ENCODE data around the gene R3HDM2.

Gene R3HDM2

GRCh38 chr12:57266681-57267080, 164.2 kb downstream of the R3HDM2 start:
- Histone ChIP-seq H3K36me3 (peaks cover 34 to 69% (median 57%) of the 10 kb centered on the region in 3 donors), H3K4me1 (peaks cover 0 to 4% (median 0%) of the 10 kb centered on the region in 4 donors), H3K27me3 (no peaks in the 10 kb centered on the region), H3K27ac (no peak overlapping the region), H3K9me3 (no peaks in the 10 kb centered on the region), H3K4me3 (no peak overlapping the region)
- no peak for DNase-seq
- intact Hi-C loops (cut with DNase I; ENCODE audit: low total_unique reads) = loop anchor here (5.0 kb wide), 1 partner anchor 186 kb away; no protein-coding TSS in a partner anchor
- TF ChIP-seq CTCF (IDR thresholded peaks at IDR 0.05) = no peak

GRCh38 chr12:57263096-57263495, 167.7 kb downstream of the R3HDM2 start:
- TF ChIP-seq CTCF (IDR thresholded peaks at IDR 0.05) = no peak
- no peaks in the 10 kb centered on the region for H3K27me3 ChIP-seq

GRCh38 chr12:57262126-57262822, 168.6 kb downstream of the R3HDM2 start:
- Histone ChIP-seq H3K36me3 (peaks cover 38 to 69% (median 53%) of the 10 kb centered on the region in 3 donors), H3K9me3 (no peaks in the 10 kb centered on the region), H3K27ac (no peak overlapping the region), H3K4me3 (no peak overlapping the region), H3K27me3 (no peaks in the 10 kb centered on the region), H3K4me1 (peaks cover 0 to 4% (median 0%) of the 10 kb centered on the region in 4 donors)
- DNase-seq = no peak
- TF ChIP-seq CTCF (IDR thresholded peaks at IDR 0.05) = no peak
- intact Hi-C loops (cut with DNase I; ENCODE audit: low total_unique reads) = no loop called here

More at GRCh38 chr12:57263096-57263495, 167.7 kb downstream of the R3HDM2 start:
- Histone ChIP-seq H3K27ac (no peak overlapping the region), H3K36me3 (peaks cover 37 to 69% (median 52%) of the 10 kb centered on the region in 3 donors), H3K4me3 (no peak overlapping the region), H3K4me1 (peaks cover 0 to 4% (median 0%) of the 10 kb centered on the region in 4 donors), H3K9me3 (no peaks in the 10 kb centered on the region)
- intact Hi-C loops (cut with DNase I; ENCODE audit: low total_unique reads) = no loop called here
- no peak for DNase-seq

GRCh38 chr12:57261428-57261865, 169.4 kb downstream of the R3HDM2 start:
- DNase-seq = no peak
- Histone ChIP-seq H3K4me3 (no peak overlapping the region), H3K27me3 (no peaks in the 10 kb centered on the region), H3K27ac (no peak overlapping the region), H3K36me3 (peaks cover 38 to 69% (median 53%) of the 10 kb centered on the region in 3 donors), H3K4me1 (peaks cover 0 to 4% (median 0%) of the 10 kb centered on the region in 4 donors), H3K9me3 (no peaks in the 10 kb centered on the region)
- no peak for TF ChIP-seq CTCF (IDR thresholded peaks at IDR 0.05)
- intact Hi-C loops (cut with DNase I; ENCODE audit: low total_unique reads) = no loop called here

- intact Hi-C loops (cut with DNase I; ENCODE audit: low total_unique reads) = no loop called here
- Histone ChIP-seq H3K36me3 (peaks cover 46 to 69% (median 58%) of the 10 kb centered on the region in 3 donors), H3K9me3 (no peaks in the 10 kb centered on the region), H3K27me3 (no peaks in the 10 kb centered on the region), H3K27ac (no peak overlapping the region), H3K4me3 (no peak overlapping the region), H3K4me1 (peaks cover 0 to 4% (median 0%) of the 10 kb centered on the region in 4 donors)
- no peak for DNase-seq
- TF ChIP-seq CTCF (IDR thresholded peaks at IDR 0.05) = no peak
Measured at GRCh38 chr12:57260366-57260765, 170.5 kb downstream of the R3HDM2 start.

Measured in tibial artery (tissue), 4 donors.